Activated T-helper 1 cell treated with anti-CD3 and anti-CD28 coated beads, Interleukin-12 subunit alpha, Interleukin-12 subunit beta, Interleukin-2, Interleukin-4 antibody, amounts not matched to agents 30 ng/mL and 10 ng/mL and 1 ng/mL, durations not matched to agents 14 hours and 24 hours and 36 hours (primary cell): ENCODE data around the gene NRM. TPM values are rescaled to one million over a fixed set of nuclear protein-coding genes. Genes with fewer than 3 reads are reported as not detected.
"Not testable (repeated sequence)": the region's sequence is repeated elsewhere in the genome, so short reads cannot be mapped to it uniquely, and the experiment has no call there.

Experiments used
- DNase-seq: peaks from one replicate; pipeline ENCODE4 v3.0.0; 2021; ENCODE audit warnings: low spot score
- H3K27ac Mint-ChIP-seq: one replicate; pipeline ENCODE4 v1.8.0; 2021; ENCODE audit warnings: mild to moderate bottlenecking, mixed read lengths
- H3K27me3 Mint-ChIP-seq: one replicate; pipeline ENCODE4 v1.8.0; 2022; ENCODE audit warnings: mild to moderate bottlenecking, moderate library complexity, mixed read lengths; ENCODE audit not compliant: insufficient read depth
- H3K36me3 Mint-ChIP-seq: one replicate; pipeline ENCODE4 v1.8.0; 2021; ENCODE audit warnings: low read depth, mixed read lengths
- H3K4me1 Mint-ChIP-seq: one replicate; pipeline ENCODE4 v1.8.0; 2021; ENCODE audit warnings: low read depth, mixed read lengths
- H3K4me3 Mint-ChIP-seq: one replicate; pipeline ENCODE4 v1.8.0; 2021; ENCODE audit warnings: mild to moderate bottlenecking, moderate library complexity, mixed read lengths
- H3K9me3 Mint-ChIP-seq: one replicate; pipeline ENCODE4 v1.8.0; 2021; ENCODE audit warnings: mixed read lengths
- intact Hi-C: fragments of 100-400 bp; cut with micrococcal nuclease; formaldehyde crosslinking; loops from one replicate; pipeline ENCODE4 v1.15.1; 2024
- total RNA-seq: library from RNA; stranded (reverse); gene quantifications from 2 replicates; pipeline ENCODE4 v1.2.3, GENCODE V29; 2022

NRM gene
- total RNA-seq, 1 donor from 2014 or later = 15.9 TPM

DNA sequence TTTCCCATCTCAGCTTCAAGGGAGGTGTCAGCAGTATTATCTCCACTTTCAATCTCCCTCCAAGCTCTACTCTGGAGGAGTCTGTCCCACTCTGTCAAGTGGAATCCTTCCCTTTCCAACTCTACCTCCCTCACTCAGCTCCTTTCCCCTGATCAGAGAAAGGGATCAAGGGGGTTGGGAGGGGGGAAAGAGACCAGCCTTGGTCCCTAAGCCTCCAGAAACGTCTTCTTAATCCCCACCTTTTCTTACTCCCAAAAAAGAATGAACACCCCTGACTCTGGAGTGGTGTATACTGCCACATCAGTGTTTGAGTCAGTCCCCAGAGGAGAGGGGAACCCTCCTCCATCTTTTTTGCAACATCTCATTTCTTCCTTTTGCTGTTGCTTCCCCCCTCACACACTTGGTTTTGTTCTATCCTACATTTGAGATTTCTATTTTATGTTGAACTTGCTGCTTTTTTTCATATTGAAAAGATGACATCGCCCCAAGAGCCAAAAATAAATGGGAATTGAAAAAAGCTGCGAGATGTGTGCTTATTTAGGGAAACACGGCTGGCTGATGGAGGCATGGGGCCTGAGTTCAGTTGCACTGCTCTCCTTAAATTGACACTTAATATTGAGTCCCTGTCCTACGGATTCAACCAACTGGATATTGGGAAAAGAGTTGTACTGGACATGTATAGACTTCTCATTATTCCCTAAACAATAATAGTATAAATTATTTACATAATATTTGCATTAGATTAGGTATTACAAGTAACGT is 34.3 kb upstream of the NRM start:
- H3K4me1 Mint-ChIP-seq = peaks cover 44% of the 10 kb centered on the region
- peak overlapping the region; percentile 77 for H3K4me3 Mint-ChIP-seq
- H3K27me3 Mint-ChIP-seq = no peaks in the 10 kb centered on the region
- intact Hi-C loops = loop anchor here (1.0 kb wide), 1 partner anchor 10 kb away; no protein-coding TSS in a partner anchor
- no peak for DNase-seq
- no peaks in the 10 kb centered on the region for H3K9me3 Mint-ChIP-seq
- peak overlapping the region; percentile 6 for H3K27ac Mint-ChIP-seq
- peaks cover 65% of the 10 kb centered on the region for H3K36me3 Mint-ChIP-seq

DNA sequence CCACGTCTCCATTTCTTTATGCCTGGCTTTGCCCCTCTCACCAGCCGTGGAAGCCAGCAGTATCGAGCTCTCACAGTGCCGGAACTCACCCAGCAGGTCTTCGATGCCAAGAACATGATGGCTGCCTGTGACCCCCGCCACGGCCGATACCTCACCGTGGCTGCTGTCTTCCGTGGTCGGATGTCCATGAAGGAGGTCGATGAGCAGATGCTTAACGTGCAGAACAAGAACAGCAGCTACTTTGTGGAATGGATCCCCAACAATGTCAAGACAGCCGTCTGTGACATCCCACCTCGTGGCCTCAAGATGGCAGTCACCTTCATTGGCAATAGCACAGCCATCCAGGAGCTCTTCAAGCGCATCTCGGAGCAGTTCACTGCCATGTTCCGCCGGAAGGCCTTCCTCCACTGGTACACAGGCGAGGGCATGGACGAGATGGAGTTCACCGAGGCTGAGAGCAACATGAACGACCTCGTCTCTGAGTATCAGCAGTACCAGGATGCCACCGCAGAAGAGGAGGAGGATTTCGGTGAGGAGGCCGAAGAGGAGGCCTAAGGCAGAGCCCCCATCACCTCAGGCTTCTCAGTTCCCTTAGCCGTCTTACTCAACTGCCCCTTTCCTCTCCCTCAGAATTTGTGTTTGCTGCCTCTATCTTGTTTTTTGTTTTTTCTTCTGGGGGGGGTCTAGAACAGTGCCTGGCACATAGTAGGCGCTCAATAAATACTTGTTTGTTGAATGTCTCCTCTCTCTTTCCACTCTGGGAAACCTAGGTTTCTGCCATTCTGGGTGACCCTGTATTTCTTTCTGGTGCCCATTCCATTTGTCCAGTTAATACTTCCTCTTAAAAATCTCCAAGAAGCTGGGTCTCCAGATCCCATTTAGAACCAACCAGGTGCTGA is 33.3 kb upstream of the NRM start:
- H3K9me3 Mint-ChIP-seq, intact Hi-C loops, H3K27me3 Mint-ChIP-seq, DNase-seq: not testable (repeated sequence)
- peaks cover 48% of the 10 kb centered on the region for H3K4me1 Mint-ChIP-seq
- peak overlapping the region; percentile 78 for H3K27ac Mint-ChIP-seq
- H3K4me3 Mint-ChIP-seq = peak overlapping the region; percentile 95
- H3K36me3 Mint-ChIP-seq = peaks cover 61% of the 10 kb centered on the region

DNA sequence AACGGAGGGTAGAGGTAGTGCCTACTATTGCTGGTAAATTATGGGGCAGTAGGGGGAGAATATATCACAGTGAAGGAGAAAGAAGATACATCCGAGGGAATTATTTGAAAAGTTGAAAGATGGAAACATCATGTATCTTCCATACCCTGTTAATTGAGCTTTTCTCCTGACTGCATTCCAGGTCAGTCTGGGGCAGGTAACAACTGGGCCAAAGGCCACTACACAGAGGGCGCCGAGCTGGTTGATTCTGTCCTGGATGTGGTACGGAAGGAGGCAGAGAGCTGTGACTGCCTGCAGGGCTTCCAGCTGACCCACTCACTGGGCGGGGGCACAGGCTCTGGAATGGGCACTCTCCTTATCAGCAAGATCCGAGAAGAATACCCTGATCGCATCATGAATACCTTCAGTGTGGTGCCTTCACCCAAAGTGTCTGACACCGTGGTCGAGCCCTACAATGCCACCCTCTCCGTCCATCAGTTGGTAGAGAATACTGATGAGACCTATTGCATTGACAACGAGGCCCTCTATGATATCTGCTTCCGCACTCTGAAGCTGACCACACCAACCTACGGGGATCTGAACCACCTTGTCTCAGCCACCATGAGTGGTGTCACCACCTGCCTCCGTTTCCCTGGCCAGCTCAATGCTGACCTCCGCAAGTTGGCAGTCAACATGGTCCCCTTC is 32.5 kb upstream of the NRM start:
- intact Hi-C loops, DNase-seq, H3K9me3 Mint-ChIP-seq, H3K27me3 Mint-ChIP-seq: not testable (repeated sequence)
- Mint-ChIP-seq H3K27ac (peak overlapping the region; percentile 83), H3K4me1 (peaks cover 50% of the 10 kb centered on the region), H3K36me3 (peaks cover 61% of the 10 kb centered on the region), H3K4me3 (peak overlapping the region; percentile 95)

DNA sequence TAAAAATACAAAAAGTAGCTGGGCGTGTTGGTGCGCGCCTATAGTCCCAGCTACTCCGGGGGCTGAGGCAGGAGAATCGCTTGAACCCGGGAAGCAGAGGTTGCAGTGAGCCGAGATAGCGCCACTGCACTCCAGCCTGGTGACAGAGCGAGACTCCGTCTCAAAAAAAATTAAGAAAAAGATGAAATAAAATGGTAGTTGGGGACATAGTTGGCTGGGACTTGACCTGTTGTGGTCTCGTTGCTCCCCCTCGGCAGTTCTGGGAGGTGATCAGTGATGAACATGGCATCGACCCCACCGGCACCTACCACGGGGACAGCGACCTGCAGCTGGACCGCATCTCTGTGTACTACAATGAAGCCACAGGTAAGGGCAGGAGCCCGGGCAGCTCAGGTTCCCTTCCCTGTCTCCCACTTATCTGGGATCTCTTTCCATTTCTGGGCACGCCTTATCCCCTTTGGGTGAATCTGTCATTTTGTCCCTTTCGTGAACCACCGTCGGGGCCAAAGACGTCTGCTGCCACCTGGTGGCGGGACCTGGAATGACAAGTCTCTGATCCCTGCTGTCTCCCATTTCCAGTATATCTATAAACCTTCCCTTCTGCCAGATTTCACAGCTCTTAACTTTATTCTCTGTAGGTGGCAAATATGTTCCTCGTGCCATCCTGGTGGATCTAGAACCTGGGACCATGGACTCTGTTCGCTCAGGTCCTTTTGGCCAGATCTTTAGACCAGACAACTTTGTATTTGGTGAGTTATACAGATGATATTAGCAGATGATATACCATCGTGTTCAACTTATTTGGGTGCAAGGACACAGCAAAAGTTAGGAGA is 31.7 kb upstream of the NRM start:
- Mint-ChIP-seq H3K27ac (peak overlapping the region; percentile 83), H3K27me3 (no peaks in the 10 kb centered on the region), H3K4me3 (peak overlapping the region; percentile 95), H3K9me3 (no peaks in the 10 kb centered on the region), H3K4me1 (peaks cover 53% of the 10 kb centered on the region), H3K36me3 (peaks cover 56% of the 10 kb centered on the region)
- peak; percentile 77 for DNase-seq
- intact Hi-C loops = loop anchor here (1.0 kb wide), 2 partner anchors 9 to 43 kb away; no protein-coding TSS in a partner anchor

DNA sequence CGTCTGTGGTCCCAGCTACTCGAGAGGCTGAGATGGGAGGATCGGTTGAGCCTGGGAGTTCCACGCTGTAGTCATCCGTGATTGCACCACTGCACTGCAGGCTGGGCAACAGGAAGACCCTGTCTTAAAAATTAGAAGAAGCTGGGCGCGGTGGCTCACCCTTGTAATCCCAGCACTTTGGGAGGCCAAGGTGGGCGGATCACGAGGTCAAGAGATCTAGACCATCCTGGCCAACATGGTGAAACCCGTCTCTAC is 31.2 kb upstream of the NRM start:
- H3K4me3 Mint-ChIP-seq = peak overlapping the region; percentile 95
- peaks cover 55% of the 10 kb centered on the region for H3K4me1 Mint-ChIP-seq
- intact Hi-C loops = loop anchor here (1.0 kb wide), 2 partner anchors 9 to 43 kb away; no protein-coding TSS in a partner anchor
- H3K36me3 Mint-ChIP-seq = peaks cover 53% of the 10 kb centered on the region
- peak overlapping the region; percentile 83 for H3K27ac Mint-ChIP-seq
- not testable (repeated sequence) for DNase-seq, H3K9me3 Mint-ChIP-seq, H3K27me3 Mint-ChIP-seq

DNA sequence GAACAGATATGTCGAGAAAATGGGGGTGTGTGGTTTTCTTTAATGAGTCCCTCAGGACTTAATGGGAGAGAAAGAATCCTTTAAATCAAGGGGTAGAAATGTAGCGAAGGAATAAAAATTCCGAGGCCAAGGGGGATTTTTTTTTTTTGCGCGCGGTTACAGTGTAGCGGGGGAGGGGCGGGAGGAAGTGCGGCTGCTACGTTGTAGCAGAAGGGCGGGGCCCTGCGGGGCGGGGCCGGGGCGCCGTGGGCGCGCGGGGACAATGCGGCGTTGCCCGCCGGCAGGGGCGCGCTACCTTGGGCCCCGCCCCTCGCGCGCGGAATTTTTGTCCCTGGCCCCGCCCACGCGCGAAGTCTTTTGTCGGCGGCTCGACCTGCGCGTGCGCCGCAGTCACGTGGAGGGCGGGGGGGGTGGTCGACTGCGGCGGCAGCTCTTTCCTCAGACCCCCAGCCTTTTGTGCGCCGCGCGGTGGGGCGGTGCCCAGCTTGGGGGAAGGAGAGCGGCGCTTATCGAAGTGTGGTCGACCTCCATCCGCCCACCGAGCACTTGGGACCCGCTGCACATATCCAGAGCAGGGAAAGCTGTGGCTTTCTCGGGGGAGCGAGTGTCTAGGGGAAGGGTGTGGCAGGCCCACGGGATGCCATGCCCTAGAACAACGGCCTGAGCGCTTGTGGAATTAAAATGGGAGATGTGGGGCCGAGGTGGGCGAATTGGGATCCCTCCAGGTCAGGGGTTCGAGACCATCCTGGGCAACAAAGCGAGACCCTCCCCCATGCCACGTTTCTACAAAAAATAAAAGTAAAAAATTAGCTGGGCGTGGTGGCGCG is 30.6 kb upstream of the NRM start:
- Mint-ChIP-seq H3K36me3 (peaks cover 53% of the 10 kb centered on the region), H3K4me1 (peaks cover 58% of the 10 kb centered on the region), H3K27me3 (no peaks in the 10 kb centered on the region), H3K4me3 (peak overlapping the region; percentile 95), H3K27ac (peak overlapping the region; percentile 83), H3K9me3 (no peaks in the 10 kb centered on the region)
- peak; percentile 93 for DNase-seq
- intact Hi-C loops = loop anchor here (1.0 to 2.0 kb wide), 6 partner anchors 10 to 150 kb away; partner anchors contain the start of genes ABCF1, C6orf136 and FLOT1

DNA sequence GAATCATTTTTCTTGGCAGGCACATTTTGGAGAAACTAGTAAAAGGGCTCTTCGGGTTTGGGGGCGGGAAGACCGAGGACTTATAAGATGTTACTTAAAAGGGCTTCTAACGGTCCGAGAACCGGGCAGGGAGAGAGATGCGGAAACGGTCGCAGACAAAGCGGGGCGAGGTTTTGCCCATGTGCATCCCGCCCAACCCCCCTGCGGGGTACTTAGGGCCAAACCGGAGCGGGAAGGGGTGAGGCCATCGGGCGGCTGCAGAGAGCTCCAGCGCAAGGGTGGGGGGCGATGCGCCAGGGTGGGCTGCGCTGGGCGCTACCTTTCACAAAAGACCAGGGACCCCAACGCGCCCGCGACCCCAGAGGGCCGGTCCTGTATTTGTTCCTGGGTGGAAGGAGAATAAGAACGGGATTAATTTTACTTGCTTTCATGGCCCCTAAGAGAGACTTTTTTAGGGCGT is 30.0 kb upstream of the NRM start:
- peak; percentile 55 for DNase-seq
- no peaks in the 10 kb centered on the region for H3K27me3 Mint-ChIP-seq
- H3K9me3 Mint-ChIP-seq = no peaks in the 10 kb centered on the region
- peaks cover 62% of the 10 kb centered on the region for H3K4me1 Mint-ChIP-seq
- H3K27ac Mint-ChIP-seq = peak overlapping the region; percentile 83
- H3K36me3 Mint-ChIP-seq = peaks cover 53% of the 10 kb centered on the region
- peak overlapping the region; percentile 95 for H3K4me3 Mint-ChIP-seq
- intact Hi-C loops = loop anchor here (1.0 to 2.0 kb wide), 4 partner anchors 16 to 149 kb away; partner anchors contain the start of genes ABCF1, C6orf136 and FLOT1

DNA sequence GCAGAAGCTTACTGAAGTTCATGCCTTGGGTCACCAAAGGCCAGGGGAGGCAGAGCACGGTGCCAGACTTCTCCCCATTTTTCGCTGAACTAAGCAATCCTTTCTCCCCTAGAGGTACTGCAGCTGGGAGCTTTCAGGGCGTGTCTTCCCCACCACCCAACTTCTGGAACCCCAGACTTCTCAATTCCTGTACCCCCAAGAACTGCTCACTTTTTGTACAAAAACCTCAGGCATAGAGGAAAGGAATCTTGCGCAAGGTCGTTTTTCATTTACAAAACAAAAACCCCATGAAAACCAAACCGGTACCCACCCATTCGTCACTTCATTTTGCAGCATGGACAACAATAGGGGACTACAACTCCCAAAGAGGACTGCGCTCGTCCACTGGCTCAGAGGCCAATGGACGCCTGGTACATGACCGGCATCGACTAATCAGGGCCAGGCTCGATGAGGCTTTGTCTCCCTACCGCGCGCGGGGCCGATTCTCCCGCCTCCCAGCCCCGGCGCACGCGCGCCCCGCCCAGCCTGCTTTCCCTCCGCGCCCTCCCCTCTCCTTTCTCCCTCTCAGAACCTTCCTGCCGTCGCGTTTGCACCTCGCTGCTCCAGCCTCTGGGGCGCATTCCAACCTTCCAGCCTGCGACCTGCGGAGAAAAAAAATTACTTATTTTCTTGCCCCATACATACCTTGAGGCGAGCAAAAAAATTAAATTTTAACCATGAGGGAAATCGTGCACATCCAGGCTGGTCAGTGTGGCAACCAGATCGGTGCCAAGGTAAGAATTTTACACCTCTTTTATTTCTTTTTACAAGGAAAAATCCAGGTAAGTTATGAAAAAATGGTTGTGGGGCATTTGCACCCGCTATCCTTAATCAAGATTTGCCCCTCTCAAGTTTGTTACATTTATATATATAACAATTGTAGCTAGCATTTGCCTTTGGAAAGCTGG is 29.3 kb upstream of the NRM start, which contains the start of gene TUBB:
TSS of gene TUBB (plus strand) at position 562 of the 947 bp plus-strand sequence. CDS start at position 717, 155 bp downstream.
- intact Hi-C loops = loop anchor here (2.0 to 10.0 kb wide), 3 partner anchors 17 to 795 kb away; no protein-coding TSS in a partner anchor
- peaks cover 59% of the 10 kb centered on the region for H3K4me1 Mint-ChIP-seq
- H3K27me3 Mint-ChIP-seq = no peaks in the 10 kb centered on the region
- peak within 1 kb of the TSS; percentile 95 for H3K4me3 Mint-ChIP-seq
- peak; percentile 95 for DNase-seq
- H3K36me3 Mint-ChIP-seq = peaks cover 54% of the 10 kb centered on the region
- H3K9me3 Mint-ChIP-seq = no peaks in the 10 kb centered on the region
- peak within 1 kb of the TSS; percentile 83 for H3K27ac Mint-ChIP-seq

DNA sequence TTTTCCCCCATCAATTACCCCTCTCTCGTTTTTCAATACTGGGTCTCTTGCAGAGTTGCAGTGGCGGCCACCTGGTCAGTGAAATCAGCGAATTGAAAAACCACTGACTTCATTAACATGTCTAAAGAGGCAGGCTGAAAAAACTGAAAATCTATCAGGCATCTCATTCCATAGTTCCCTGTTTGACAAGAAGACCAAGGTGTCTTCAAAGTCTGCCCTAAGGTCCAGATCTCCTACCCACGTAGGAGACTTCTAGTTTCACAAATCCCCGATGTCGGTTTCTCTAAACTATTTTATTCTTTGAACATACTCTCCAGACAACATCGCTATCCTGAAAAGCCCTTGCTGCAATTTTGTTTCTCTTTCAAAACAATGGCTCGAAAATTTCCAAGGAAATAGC is 28.6 kb upstream of the NRM start:
- intact Hi-C loops = loop anchor here (10.0 kb wide), 2 partner anchors 475 to 795 kb away; no protein-coding TSS in a partner anchor

More for the DNA sequence above, 28.6 kb upstream of the NRM start:
- Mint-ChIP-seq H3K9me3 (no peaks in the 10 kb centered on the region), H3K4me1 (peaks cover 58% of the 10 kb centered on the region), H3K27ac (peak overlapping the region; percentile 83), H3K36me3 (peaks cover 55% of the 10 kb centered on the region), H3K4me3 (peak overlapping the region; percentile 95), H3K27me3 (no peaks in the 10 kb centered on the region)
- DNase-seq = no peak
